ENCODE data around the gene VIL1. TPM values are rescaled to one million over a fixed set of nuclear protein-coding genes. Genes with fewer than 3 reads are reported as not detected.

Gene VIL1
- total and polyA plus RNA-seq, 2 of the 13 experiments (the other 11 are each of a cell fraction or from before 2014, with no cell fraction given) = 287 to 301 TPM

DNA sequence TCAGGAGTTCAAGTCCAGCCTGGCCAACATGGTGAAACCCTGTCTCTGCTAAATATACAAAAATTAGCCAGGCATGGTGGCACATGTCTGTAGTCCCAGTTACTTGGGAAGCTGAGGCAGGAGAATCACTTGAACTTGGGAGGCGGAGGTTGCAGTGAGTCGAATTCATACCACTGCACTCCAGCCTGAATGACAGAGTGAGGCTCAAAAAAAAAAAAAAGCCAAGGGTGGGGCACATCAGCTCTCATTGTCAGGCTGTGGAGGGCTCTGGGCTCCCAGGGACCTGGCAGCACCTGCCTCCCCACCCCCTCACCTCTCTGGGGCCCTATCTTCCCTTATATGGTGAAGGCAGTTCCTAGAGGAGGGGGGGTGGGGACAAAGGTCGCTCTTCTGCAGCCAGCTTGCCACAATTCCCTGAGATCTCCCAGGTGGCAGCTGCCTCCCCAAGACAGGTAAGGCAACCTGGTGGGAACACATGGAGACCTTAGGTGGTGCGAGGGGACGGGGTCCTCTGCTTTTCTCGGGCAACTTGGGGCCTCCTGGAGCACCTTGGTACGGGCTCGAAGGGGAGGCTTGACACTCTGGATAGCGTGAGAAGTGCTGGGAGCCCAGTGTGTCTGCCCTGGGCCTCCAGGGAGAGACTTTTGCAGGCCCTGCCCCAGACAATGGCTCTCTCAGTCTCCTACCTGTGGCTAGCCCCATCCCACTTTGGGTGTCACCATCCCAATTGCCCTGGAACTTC lies at the start of gene VIL1 (continued):
- TF ChIP-seq FOXO1 (CRISPR knock-in tag; IDR thresholded peaks at IDR 0.05) (peak; percentile 18; the same call in 1 of the 2 replicates), ZNF816 (CRISPR knock-in tag; IDR thresholded peaks at IDR 0.05; ENCODE audit: borderline replicate concordance) (0 out of 2 replicates have a peak, but pooled peaks have one; percentile 38), LCORL (IDR thresholded peaks at IDR 0.05) (no peak), LCORL (CRISPR knock-in tag; IDR thresholded peaks at IDR 0.05) (peak; percentile 46), ISX (CRISPR knock-in tag; conservative IDR thresholded peaks at IDR 0.05) (no peak), ZNF263 (CRISPR knock-in tag; IDR thresholded peaks at IDR 0.05) (no peak; the same call in 1 of the 2 replicates), TBX3 (IDR thresholded peaks at IDR 0.05; ENCODE audit: borderline replicate concordance) (no peak), ARID2 (CRISPR knock-in tag; IDR thresholded peaks at IDR 0.05; ENCODE audit: borderline replicate concordance) (no peak), NR2C2 (CRISPR knock-in tag; IDR thresholded peaks at IDR 0.05; ENCODE audit: borderline replicate concordance) (peak; percentile 57), HHEX (CRISPR knock-in tag; IDR thresholded peaks at IDR 0.05) (0 out of 2 replicates have a peak, but pooled peaks have one; percentile 14), ZNF564 (CRISPR knock-in tag; IDR thresholded peaks at IDR 0.05) (peak; percentile 63; the same call in 1 of the 2 replicates), FOXK1 (CRISPR knock-in tag; IDR thresholded peaks at IDR 0.05; ENCODE audit: borderline replicate concordance, low read depth) (peak; percentile 35; the same call in 1 of the 2 replicates), EZH2 (conservative IDR thresholded peaks at IDR 0.05; ENCODE audit: low read depth, low read length) (no peak), SCMH1 (CRISPR knock-in tag; IDR thresholded peaks at IDR 0.05; ENCODE audit: borderline replicate concordance) (no peak), ZNF331 (CRISPR knock-in tag; IDR thresholded peaks at IDR 0.05) (peak; percentile 92), HNRNPL (IDR thresholded peaks at IDR 0.05; ENCODE audit: low read depth, low read length) (peak; percentile 59; the same call in 1 of the 2 replicates), ATF7 (IDR thresholded peaks at IDR 0.05) (no peak), ATF7 (CRISPR knock-in tag; IDR thresholded peaks at IDR 0.05) (no peak)
- TF ChIP-seq, protein P1, sequence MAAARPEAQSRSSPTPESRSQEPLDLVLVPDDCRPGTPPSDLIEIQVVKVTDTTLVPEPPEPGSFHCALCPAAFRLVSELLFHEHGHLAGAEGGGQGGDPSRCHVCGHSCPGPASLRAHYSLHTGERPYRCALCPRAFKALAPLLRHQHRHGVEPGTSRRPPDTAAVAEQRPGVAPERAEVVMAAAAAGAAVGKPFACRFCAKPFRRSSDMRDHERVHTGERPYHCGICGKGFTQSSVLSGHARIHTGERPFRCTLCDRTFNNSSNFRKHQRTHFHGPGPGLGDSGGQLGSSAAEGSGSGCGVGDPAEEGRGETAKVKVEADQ (CRISPR knock-in tag; IDR thresholded peaks at IDR 0.05; ENCODE audit: borderline replicate concordance) = peak; percentile 49; the same call in 1 of the 2 replicates
- TF ChIP-seq, protein P2, sequence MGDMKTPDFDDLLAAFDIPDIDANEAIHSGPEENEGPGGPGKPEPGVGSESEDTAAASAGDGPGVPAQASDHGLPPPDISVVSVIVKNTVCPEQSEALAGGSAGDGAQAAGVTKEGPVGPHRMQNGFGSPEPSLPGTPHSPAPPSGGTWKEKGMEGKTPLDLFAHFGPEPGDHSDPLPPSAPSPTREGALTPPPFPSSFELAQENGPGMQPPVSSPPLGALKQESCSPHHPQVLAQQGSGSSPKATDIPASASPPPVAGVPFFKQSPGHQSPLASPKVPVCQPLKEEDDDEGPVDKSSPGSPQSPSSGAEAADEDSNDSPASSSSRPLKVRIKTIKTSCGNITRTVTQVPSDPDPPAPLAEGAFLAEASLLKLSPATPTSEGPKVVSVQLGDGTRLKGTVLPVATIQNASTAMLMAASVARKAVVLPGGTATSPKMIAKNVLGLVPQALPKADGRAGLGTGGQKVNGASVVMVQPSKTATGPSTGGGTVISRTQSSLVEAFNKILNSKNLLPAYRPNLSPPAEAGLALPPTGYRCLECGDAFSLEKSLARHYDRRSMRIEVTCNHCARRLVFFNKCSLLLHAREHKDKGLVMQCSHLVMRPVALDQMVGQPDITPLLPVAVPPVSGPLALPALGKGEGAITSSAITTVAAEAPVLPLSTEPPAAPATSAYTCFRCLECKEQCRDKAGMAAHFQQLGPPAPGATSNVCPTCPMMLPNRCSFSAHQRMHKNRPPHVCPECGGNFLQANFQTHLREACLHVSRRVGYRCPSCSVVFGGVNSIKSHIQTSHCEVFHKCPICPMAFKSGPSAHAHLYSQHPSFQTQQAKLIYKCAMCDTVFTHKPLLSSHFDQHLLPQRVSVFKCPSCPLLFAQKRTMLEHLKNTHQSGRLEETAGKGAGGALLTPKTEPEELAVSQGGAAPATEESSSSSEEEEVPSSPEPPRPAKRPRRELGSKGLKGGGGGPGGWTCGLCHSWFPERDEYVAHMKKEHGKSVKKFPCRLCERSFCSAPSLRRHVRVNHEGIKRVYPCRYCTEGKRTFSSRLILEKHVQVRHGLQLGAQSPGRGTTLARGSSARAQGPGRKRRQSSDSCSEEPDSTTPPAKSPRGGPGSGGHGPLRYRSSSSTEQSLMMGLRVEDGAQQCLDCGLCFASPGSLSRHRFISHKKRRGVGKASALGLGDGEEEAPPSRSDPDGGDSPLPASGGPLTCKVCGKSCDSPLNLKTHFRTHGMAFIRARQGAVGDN (CRISPR knock-in tag; IDR thresholded peaks at IDR 0.05) = peak; percentile 90
- TF ChIP-seq, protein P3, sequence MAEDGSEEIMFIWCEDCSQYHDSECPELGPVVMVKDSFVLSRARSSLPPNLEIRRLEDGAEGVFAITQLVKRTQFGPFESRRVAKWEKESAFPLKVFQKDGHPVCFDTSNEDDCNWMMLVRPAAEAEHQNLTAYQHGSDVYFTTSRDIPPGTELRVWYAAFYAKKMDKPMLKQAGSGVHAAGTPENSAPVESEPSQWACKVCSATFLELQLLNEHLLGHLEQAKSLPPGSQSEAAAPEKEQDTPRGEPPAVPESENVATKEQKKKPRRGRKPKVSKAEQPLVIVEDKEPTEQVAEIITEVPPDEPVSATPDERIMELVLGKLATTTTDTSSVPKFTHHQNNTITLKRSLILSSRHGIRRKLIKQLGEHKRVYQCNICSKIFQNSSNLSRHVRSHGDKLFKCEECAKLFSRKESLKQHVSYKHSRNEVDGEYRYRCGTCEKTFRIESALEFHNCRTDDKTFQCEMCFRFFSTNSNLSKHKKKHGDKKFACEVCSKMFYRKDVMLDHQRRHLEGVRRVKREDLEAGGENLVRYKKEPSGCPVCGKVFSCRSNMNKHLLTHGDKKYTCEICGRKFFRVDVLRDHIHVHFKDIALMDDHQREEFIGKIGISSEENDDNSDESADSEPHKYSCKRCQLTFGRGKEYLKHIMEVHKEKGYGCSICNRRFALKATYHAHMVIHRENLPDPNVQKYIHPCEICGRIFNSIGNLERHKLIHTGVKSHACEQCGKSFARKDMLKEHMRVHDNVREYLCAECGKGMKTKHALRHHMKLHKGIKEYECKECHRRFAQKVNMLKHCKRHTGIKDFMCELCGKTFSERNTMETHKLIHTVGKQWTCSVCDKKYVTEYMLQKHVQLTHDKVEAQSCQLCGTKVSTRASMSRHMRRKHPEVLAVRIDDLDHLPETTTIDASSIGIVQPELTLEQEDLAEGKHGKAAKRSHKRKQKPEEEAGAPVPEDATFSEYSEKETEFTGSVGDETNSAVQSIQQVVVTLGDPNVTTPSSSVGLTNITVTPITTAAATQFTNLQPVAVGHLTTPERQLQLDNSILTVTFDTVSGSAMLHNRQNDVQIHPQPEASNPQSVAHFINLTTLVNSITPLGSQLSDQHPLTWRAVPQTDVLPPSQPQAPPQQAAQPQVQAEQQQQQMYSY (CRISPR knock-in tag; IDR thresholded peaks at IDR 0.05) = no peak

Measured in HepG2 (cell line).